CMK (cell line): ENCODE measurements around the gene HNRNPA2B1.

Experiments
- DNase-seq: peaks from one replicate; pipeline ENCODE4 v3.0.0-alpha.2; 2010; ENCODE audit warnings: low read depth

HNRNPA2B1 gene

GRCh38 chr7:26147030-26147429, 53.5 kb downstream of the HNRNPA2B1 start:
- no peak for DNase-seq

- no peak for DNase-seq
Observed at GRCh38 chr7:26145238-26145637, 55.3 kb downstream of the HNRNPA2B1 start.

GRCh38 chr7:26144184-26145080, 56.1 kb downstream of the HNRNPA2B1 start:
- no peak for DNase-seq

- no peak for DNase-seq
Observed at GRCh38 chr7:26143298-26144048, 57.1 kb downstream of the HNRNPA2B1 start.

- DNase-seq: no peak
Observed at GRCh38 chr7:26141077-26141476, 59.5 kb downstream of the HNRNPA2B1 start.

GRCh38 chr7:26140380-26140779, 60.2 kb downstream of the HNRNPA2B1 start:
- DNase-seq: no peak
